Hematopoietic multipotent progenitor cell treated with erythropoietin and hydrocortisone succinate and interleukin-3 and kit ligand, for 8 days (in vitro differentiated cells): ENCODE measurements around the gene KPNA6.
"Not testable (repeated sequence)": the region's sequence is repeated elsewhere in the genome, so short reads cannot be mapped to it uniquely, and the experiment has no call there.

ENCODE experiments used
- DNase-seq: peaks from one replicate; pipeline ENCODE4 v3.0.0-alpha.2; 2015

KPNA6 gene

GRCh38 chr1:32143302-32143695 is 35.4 kb downstream of the KPNA6 start:
- DNase-seq, result not testable (repeated sequence)

GRCh38 chr1:32144033-32144432 is 36.2 kb downstream of the KPNA6 start:
- DNase-seq, result no peak

- not testable (repeated sequence) for DNase-seq
Measured at GRCh38 chr1:32147799-32148198, 39.9 kb downstream of the KPNA6 start.

GRCh38 chr1:32150847-32151246 is 43.0 kb downstream of the KPNA6 start:
- DNase-seq, result no peak

- no peak for DNase-seq
Measured at GRCh38 chr1:32151319-32151787, 43.5 kb downstream of the KPNA6 start.

GRCh38 chr1:32159189-32159588 is 51.3 kb downstream of the KPNA6 start:
- DNase-seq, result no peak

- no peak for DNase-seq
Measured at GRCh38 chr1:32163405-32163804, 55.5 kb downstream of the KPNA6 start.

- not testable (repeated sequence) for DNase-seq
Measured at GRCh38 chr1:32165633-32166032, 57.8 kb downstream of the KPNA6 start.

GRCh38 chr1:32170991-32171390 is 63.1 kb downstream of the KPNA6 start:
- DNase-seq, result no peak

- DNase-seq, result no peak
Measured at GRCh38 chr1:32172621-32173245, 64.9 kb downstream of the KPNA6 start.

- DNase-seq, result no peak
Measured at GRCh38 chr1:32178380-32179192, 70.7 kb downstream of the KPNA6 start.

GRCh38 chr1:32179193-32179442 is 71.3 kb downstream of the KPNA6 start:
- DNase-seq, result no peak

- DNase-seq, result peak; percentile 92
Measured at GRCh38 chr1:32179443-32180185, 71.8 kb downstream of the KPNA6 start, which contains the start of gene TXLNA. Gene TXLNA, plus strand, starts transcription at chr1:32179675. Its CDS starts 671 bp downstream, at chr1:32180346.

GRCh38 chr1:32180186-32181060 is 72.6 kb downstream of the KPNA6 start:
- peak; percentile 56 for DNase-seq

- DNase-seq, result no peak
Measured at GRCh38 chr1:32181065-32181464, 73.2 kb downstream of the KPNA6 start.

- no peak for DNase-seq
Measured at GRCh38 chr1:32181563-32181962, 73.7 kb downstream of the KPNA6 start.

GRCh38 chr1:32182060-32182459 is 74.2 kb downstream of the KPNA6 start:
- no peak for DNase-seq

- peak; percentile 42 for DNase-seq
Measured at GRCh38 chr1:32184650-32185049, 76.8 kb downstream of the KPNA6 start.

GRCh38 chr1:32186077-32186476 is 78.2 kb downstream of the KPNA6 start:
- no peak for DNase-seq

- no peak for DNase-seq
Measured at GRCh38 chr1:32186491-32186890, 78.6 kb downstream of the KPNA6 start.

- DNase-seq, result no peak
Measured at GRCh38 chr1:32187850-32188249, 80.0 kb downstream of the KPNA6 start.

GRCh38 chr1:32192220-32192948 is 84.5 kb downstream of the KPNA6 start:
- DNase-seq, result no peak
